NCI-H187 treated with DMSO at 0.1 percent for 48 hours (cell line): ENCODE measurements around the gene CYGB.

Source experiments
- DNase-seq: peaks from one replicate; lab custom pipeline; 2025; lab: John Stamatoyannopoulos, UW

Gene CYGB

GRCh38 chr17:76479515-76480060 lies 57.9 kb downstream of the CYGB start:
- DNase-seq, result no peak

GRCh38 chr17:76478730-76479514 lies 58.6 kb downstream of the CYGB start:
- DNase-seq, result no peak

- no peak for DNase-seq
These were observed 59.4 kb downstream of the CYGB start for GRCh38 chr17:76478097-76478496.

- no peak for DNase-seq
These were observed 59.9 kb downstream of the CYGB start for GRCh38 chr17:76477576-76477975.
